Motor neuron (in vitro differentiated cells): Measurements from ENCODE around the gene AK3. TPM values are rescaled to one million over a fixed set of nuclear protein-coding genes. Genes with fewer than 3 reads are reported as not detected.

ENCODE experiments used
- ATAC-seq, 8 experiments: fragments of 200-7000 bp; cut with Tn5 transposase; replicated peaks in 6 of 8; 2 replicates each; pipeline ENCODE4 v1.8.0; 2021; ENCODE audit warnings: mild to moderate bottlenecking in 8 of 8, moderate library complexity in 8 of 8
- H3K27ac ChIP-seq, 2 donors: fragments of 250-450 bp; sonication (Bioruptor Pico); 2 replicates each; pipeline ENCODE4 v1.9.0; 2021; ENCODE audit warnings: antibody characterized with exemption in 2 of 2, mild to moderate bottlenecking in 2 of 2, moderate library complexity in 1 of 2
- H3K4me1 ChIP-seq, 2 donors: fragments of 250-450 bp; sonication (Bioruptor Pico); replicated peaks in 1 of 2; 2 replicates each; pipeline ENCODE4 v1.6.1; 2021; ENCODE audit warnings: antibody characterized with exemption in 2 of 2, mild to moderate bottlenecking in 2 of 2, moderate library complexity in 1 of 2
- H3K4me3 ChIP-seq, 5 donors: fragments of 250-450 bp; sonication (Bioruptor Pico); 2 replicates each; pipeline ENCODE4 v1.9.0; 2021; ENCODE audit warnings: antibody characterized with exemption in 5 of 5, mild to moderate bottlenecking in 5 of 5, moderate library complexity in 4 of 5
- WGBS, 10 experiments: fragments of 450-650 bp; shearing (Covaris generic); methylation state at CpG; one replicate each; pipeline ENCODE4 v1.0.0; 2022; 5-methylcytosine and 5-hydroxymethylcytosine counted together
- in situ Hi-C, 9 experiments: fragments of 400-800 bp; cut with MboI; loops; one replicate each; pipeline ENCODE4 v1.15.0; 2021; ENCODE audit warnings: low sequenced_read_pairs in 9 of 9, low pct_unique_long_range_greater_than_20kb in 2 of 9; ENCODE audit not compliant: unreplicated experiment in 9 of 9
- total RNA-seq, 8 experiments: library from RNA; unstranded; fragments of 300-600 nt; gene quantifications; 2 replicates each; pipeline versions ENCODE4 v1.2.3 to v1.2.4, GENCODE V29; 2022

The AK3 gene
- total RNA-seq, 8 experiments from 2014 or later, result 29.0 to 99.5 (median 42.3) TPM

- in situ Hi-C loops, result no loop called here
- Histone ChIP-seq H3K4me3 (peak overlapping the region in 3 of 5 donors; percentile 71 to 72 (median 71)), H3K4me1 (peaks cover 9 to 23% of the 10 kb centered on the region in 2 donors), H3K27ac (no peak overlapping the region)
- WGBS, 10 experiments, result 25 to 80% (median 53%) methylated on average over 1 to 3 of the region's 3 CpGs; no CpG with 5 or more reads in 3 of the 10 experiments
- ATAC-seq, result no peak
Observed at GRCh38 chr9:4742246-4742645, 1.2 kb upstream of the AK3 start.

DNA sequence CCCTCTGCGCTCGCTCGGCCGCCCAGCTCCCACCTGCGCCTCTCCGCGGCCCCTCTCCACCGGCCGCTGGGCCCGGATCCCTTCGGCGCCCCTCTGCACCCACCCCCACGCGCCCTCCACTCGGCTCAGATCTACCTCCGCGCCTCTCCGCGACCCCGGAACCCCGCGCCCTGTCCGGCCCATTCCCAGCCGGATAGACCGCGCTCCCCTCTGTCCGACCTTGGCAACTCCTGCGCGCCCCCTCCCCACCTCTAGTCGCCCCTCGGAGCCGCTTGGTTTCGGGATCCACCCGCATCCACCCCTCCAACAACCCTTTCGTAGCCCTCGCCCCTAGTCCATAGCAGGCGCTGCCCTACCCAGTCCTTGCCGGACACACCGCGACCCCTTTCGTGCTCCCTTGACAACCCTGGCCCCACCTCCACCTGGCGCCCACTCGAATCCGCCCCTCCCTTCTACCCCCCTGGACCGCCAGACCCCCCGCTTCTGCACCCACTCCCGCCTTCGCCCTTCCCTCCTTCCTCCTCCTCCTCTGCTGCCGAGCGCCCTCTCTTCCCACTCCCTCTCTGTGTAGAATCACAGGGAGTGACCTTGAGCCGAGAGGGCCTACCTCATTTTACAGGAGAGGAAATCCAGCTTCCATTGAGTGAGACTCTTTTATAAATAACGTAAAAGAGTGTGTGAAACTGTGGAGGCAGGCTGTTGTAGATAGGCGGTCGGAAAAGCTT lies 525 bp upstream of the AK3 start:
- in situ Hi-C loops, result no loop called here
- H3K27ac ChIP-seq, result peak overlapping the region; percentile 58 to 80
- peak overlapping the region; percentile 70 to 82 (median 71) for H3K4me3 ChIP-seq
- peak; percentile 7 to 56 (median 40) for ATAC-seq
- WGBS, 10 experiments, result 0 to 73% (median 27%) methylated on average over 1 to 4 of the region's 54 CpGs; no CpG with 5 or more reads in 2 of the 10 experiments
- H3K4me1 ChIP-seq, result peaks cover 9 to 23% of the 10 kb centered on the region in 2 donors

GRCh38 chr9:4740388-4740637 lies 689 bp downstream of the AK3 start:
- Histone ChIP-seq H3K27ac (peak overlapping the region; percentile 44 to 80), H3K4me1 (peaks cover 9 to 23% of the 10 kb centered on the region in 2 donors), H3K4me3 (peak overlapping the region; percentile 70 to 82 (median 71))
- WGBS, 10 experiments, result 0 to 16% (median 0%) methylated on average over 1 to 4 of the region's 4 CpGs
- peak in 3 of 8 experiments; percentile 0 to 3 (median 1) for ATAC-seq
- in situ Hi-C loops, result no loop called here

- 0 to 30% (median 17%) methylated on average over 7 to 21 of the region's 26 CpGs for WGBS, 10 experiments
- in situ Hi-C loops, result no loop called here
- H3K4me1 ChIP-seq, result peaks cover 9 to 23% of the 10 kb centered on the region in 2 donors
- peak in 1 of 8 experiments; percentile 1 for ATAC-seq
- H3K4me3 ChIP-seq, result peak overlapping the region; percentile 70 to 82 (median 71)
- H3K27ac ChIP-seq, result peak overlapping the region in 1 of 2 donors; percentile 80
Observed at GRCh38 chr9:4739587-4740387, 1.2 kb downstream of the AK3 start.

DNA sequence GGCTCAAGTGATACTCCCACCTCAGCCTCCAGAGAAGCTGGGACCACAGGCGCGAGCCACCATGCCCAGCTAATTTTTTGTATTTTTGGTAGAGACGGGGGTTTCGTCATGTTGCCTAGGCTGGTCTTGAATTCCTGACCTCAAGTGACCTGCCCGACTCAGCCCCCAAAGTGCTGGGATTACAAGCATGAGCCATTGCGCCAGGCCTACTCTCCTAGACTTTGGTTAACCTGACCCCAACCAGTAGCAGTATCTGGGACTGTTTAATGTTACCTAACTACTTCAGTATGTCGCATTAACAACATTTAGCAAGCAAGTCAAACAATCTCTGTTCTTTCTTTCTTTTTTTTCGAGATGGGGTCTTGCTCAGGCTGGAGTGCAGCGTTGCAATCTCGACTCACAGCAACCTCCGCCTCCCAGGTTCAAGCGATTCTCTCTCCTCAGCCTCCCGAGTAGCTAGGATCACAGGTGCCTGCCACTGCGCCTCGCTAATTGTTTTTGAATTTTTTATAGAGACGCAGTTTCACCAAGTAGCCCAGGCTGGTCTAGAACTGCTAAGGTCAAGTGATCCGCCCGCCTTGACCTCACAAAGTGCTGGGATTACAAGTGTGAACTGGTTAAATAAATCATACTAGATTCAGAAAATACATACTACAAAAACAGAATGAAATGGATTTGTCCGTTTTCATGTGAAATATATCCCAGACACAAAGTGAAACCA lies 2.0 kb downstream of the AK3 start:
- Histone ChIP-seq H3K27ac (no peak overlapping the region), H3K4me3 (peak overlapping the region; percentile 70 to 82 (median 71)), H3K4me1 (peaks cover 9 to 23% of the 10 kb centered on the region in 2 donors)
- in situ Hi-C loops, result no loop called here
- 38 to 90% (median 69%) methylated on average over 1 to 15 of the region's 19 CpGs; no CpG with 5 or more reads in 2 of the 10 experiments for WGBS, 10 experiments
- no peak for ATAC-seq

DNA sequence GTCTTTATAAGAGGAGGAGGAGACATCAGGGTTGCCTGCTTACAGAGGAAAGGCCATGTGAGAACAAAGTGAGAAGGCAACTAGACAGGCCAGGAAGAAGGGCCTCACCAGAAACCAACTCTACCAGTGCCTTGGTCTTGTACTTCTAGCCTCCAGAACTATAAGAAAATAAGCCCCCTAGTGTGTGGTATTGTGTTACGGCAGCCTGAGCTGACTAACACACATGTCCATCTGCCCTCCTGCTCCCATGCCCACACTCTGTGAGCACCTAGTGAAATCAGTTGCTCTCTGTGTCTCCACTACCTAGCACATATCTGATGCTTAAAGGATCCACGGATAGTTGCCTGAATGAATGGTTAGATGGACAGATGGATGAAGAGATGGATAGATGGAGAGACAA lies 6.9 kb downstream of the AK3 start:
- WGBS, 10 experiments, result 80 to 100% (median 100%) methylated on average over 1 of the region's 2 CpGs; no CpG with 5 or more reads in 5 of the 10 experiments

GRCh38 chr9:4732890-4733289 lies 8.1 kb downstream of the AK3 start:
- H3K4me1 ChIP-seq, result no peaks in the 10 kb centered on the region
- in situ Hi-C loops, result no loop called here
- H3K4me3 ChIP-seq, result no peak overlapping the region
- 89 to 100% (median 89%) methylated on average over 1 of the region's 1 CpG; no CpG with 5 or more reads in 7 of the 10 experiments for WGBS, 10 experiments
- ATAC-seq, result no peak
- H3K27ac ChIP-seq, result no peak overlapping the region

More for the DNA sequence above, 6.9 kb downstream of the AK3 start:
- in situ Hi-C loops, result no loop called here
- peaks cover 5 to 7% of the 10 kb centered on the region in 2 donors for H3K4me1 ChIP-seq
- no peak overlapping the region for H3K4me3 ChIP-seq
- no peak for ATAC-seq
- no peak overlapping the region for H3K27ac ChIP-seq

DNA sequence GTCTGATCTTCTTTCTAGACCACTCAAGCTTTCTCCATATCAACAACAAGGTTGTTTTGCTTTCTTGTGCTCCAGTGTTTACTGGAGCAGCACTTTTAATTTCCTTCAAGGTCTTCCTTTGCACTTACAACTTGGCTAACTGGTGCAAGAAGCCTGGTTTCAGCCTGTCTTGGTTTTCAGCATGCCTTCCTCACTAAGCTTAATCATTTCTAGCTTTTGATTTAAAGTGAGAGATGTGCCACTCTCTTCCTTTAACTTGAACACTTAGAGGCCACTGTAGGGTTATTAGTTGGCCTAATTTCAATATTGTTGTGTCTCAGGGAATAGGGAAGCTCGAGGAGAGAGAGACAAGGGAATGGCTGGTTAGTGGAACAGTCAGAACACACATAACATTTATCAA lies 13.4 kb downstream of the AK3 start:
- no peak overlapping the region for H3K27ac ChIP-seq
- 33 to 88% (median 60%) methylated on average over 1 of the region's 1 CpG; no CpG with 5 or more reads in 6 of the 10 experiments for WGBS, 10 experiments

DNA sequence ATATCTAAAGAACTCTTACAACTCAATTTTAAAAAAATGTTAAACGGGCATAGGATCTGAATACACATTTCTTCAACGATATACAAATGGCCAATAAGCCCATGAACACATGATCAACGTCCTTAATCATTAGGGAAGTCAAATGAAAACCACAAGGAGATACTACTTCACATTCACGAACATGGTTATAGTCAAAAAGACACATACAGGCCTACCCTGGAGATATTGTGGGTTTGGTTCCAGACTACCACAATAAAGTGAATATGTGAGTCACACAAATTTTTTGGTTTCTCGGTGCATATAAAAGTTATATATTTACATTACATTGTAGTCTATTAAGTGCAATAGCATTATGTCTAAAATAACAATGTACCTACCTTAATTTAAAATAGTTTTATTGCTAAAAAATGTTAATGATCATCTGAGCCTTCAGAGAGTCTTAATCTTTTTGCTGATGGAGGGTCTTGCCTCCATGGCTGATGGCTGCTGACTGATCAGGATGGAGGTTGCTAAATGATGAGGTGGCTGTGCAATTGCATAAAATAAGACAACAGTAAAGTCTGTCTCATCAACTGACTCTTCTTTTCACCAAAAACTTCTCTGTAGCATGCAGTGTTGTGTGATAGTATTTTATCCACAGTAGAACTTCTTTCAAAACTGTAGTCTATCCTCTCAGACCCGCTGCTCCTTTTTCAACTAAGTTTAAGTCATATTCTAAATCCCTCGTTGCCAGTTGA lies 15.1 kb downstream of the AK3 start:
- ATAC-seq, result no peak
- no peaks in the 10 kb centered on the region for H3K4me1 ChIP-seq
- WGBS, 10 experiments, result 67 to 100% (median 89%) methylated on average over 1 to 7 of the region's 7 CpGs; no CpG with 5 or more reads in 1 of the 10 experiments
- in situ Hi-C loops, result no loop called here
- no peak overlapping the region for H3K4me3 ChIP-seq
- H3K27ac ChIP-seq, result no peak overlapping the region

More for the DNA sequence above, 13.4 kb downstream of the AK3 start:
- H3K4me3 ChIP-seq, result no peak overlapping the region
- no peaks in the 10 kb centered on the region for H3K4me1 ChIP-seq
- in situ Hi-C loops, result no loop called here
- ATAC-seq, result no peak

- in situ Hi-C loops, result no loop called here
- ATAC-seq, result no peak
- WGBS, 10 experiments, result 85 to 95% (median 94%) methylated on average over 3 to 4 of the region's 4 CpGs; no CpG with 5 or more reads in 7 of the 10 experiments
- H3K4me3 ChIP-seq, result no peak overlapping the region
- H3K27ac ChIP-seq, result no peak overlapping the region
- no peaks in the 10 kb centered on the region for H3K4me1 ChIP-seq
Observed at GRCh38 chr9:4721736-4722135, 19.3 kb downstream of the AK3 start.

DNA sequence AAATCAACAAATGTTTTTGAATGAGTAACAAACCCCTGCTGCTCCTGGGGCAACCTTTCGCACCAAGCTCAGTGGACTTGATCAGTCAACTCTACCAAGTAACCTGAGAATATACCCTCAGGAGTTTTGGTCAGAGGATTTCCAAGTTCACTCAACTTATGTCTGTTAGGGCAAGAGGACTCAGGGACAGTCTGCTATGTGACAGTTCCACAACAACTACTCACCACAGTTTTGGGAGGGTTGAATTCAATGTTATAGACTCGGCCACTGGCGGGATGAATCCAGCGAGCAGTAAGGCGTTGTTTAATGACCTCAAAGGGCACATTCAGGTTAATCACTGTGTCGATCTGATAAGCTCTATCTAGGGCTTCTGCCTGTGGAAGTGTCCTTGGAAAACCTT lies 22.1 kb downstream of the AK3 start:
- no peak overlapping the region for H3K4me3 ChIP-seq
- H3K4me1 ChIP-seq, result no peaks in the 10 kb centered on the region
- no peak overlapping the region for H3K27ac ChIP-seq
- WGBS, 10 experiments, result 67 to 100% (median 94%) methylated on average over 1 to 5 of the region's 6 CpGs; no CpG with 5 or more reads in 4 of the 10 experiments
- ATAC-seq, result no peak
- in situ Hi-C loops, result no loop called here

DNA sequence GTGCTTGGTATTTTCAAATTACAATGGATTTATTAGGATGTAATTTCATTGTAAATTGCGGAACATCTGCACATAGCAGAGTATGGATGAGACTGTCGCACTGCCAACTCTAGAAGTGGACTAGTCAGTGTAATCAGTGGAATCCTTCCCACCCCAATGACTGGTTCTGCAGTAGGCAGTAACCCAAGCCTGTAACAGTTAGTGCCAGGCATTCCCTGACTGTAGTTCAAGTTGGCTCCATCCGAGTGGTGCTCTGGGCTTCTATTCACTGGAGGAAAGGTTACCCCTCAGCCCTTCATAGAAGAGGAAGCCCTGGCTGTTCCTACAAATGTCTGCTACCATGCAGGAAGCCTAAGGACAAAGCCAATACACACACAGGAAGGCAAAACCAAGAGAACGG lies 23.2 kb downstream of the AK3 start:
- Histone ChIP-seq H3K27ac (no peak overlapping the region), H3K4me1 (no peaks in the 10 kb centered on the region), H3K4me3 (no peak overlapping the region)
- WGBS, 10 experiments, result 67 to 100% (median 96%) methylated on average over 1 to 4 of the region's 4 CpGs; no CpG with 5 or more reads in 5 of the 10 experiments
- in situ Hi-C loops, result no loop called here
- ATAC-seq, result no peak
